Gastrocnemius medialis (tissue), 4 donors: ENCODE results near the gene CAPN2. TPM values are rescaled to one million over a fixed set of nuclear protein-coding genes. Genes with fewer than 3 reads are reported as not detected.

ENCODE experiments used
- ATAC-seq, 2 donors: fragments of 150-250 bp; one replicate each; pipeline ENCODE4 v1.9.1; 2016
- DNase-seq, 2 donors: peaks; one replicate each; pipeline ENCODE4 v3.0.0-alpha.2; 2019
- H3K27ac ChIP-seq, 4 donors: fragments of 200-600 bp; sonication (generic); 1 replicate in 1 of 4; 2 replicates in 3 of 4; pipeline ENCODE4 v1.5.1; 2016 to 2018; ENCODE audit warnings: mild to moderate bottlenecking in 2 of 4, moderate library complexity in 1 of 4
- H3K27me3 ChIP-seq, 3 donors: fragments of 200-600 bp; sonication (generic) in 2 of 3; 1 replicate in 1 of 3; 2 replicates in 2 of 3; pipeline versions ENCODE4 v1.5.1 to v1.6.0; 2016 to 2019; ENCODE audit warnings: mild to moderate bottlenecking in 1 of 3, moderate library complexity in 1 of 3
- H3K36me3 ChIP-seq, 2 donors: fragments of 200-600 bp; sonication (generic) in 1 of 2; one replicate each; pipeline ENCODE4 v1.5.1; 2017 to 2018
- H3K4me1 ChIP-seq, 2 donors: fragments of 200-600 bp; sonication (generic) in 1 of 2; one replicate each; pipeline ENCODE4 v1.5.1; 2016 to 2017; ENCODE audit warnings: mild to moderate bottlenecking in 2 of 2
- H3K4me3 ChIP-seq, 4 donors: fragments of 200-600 bp; sonication (generic) in 3 of 4; 1 replicate in 1 of 4; 2 replicates in 3 of 4; pipeline ENCODE4 v1.5.1; 2016 to 2019; ENCODE audit warnings: mild to moderate bottlenecking in 2 of 4
- H3K9me3 ChIP-seq, 3 donors: fragments of 200-600 bp; sonication (generic) in 2 of 3; 1 replicate in 1 of 3; 2 replicates in 2 of 3; pipeline ENCODE4 v1.5.1; 2016 to 2019
- CTCF ChIP-seq, 5 experiments: fragments of 450-650 bp in 3 of 5; fragments of 200-600 bp in 2 of 5; sonication (generic) in 2 of 5; IDR thresholded peaks in 4 of 5; conservative IDR thresholded peaks in 1 of 5; 1 replicate in 4 of 5; 2 replicates in 1 of 5; pipeline ENCODE4 v1.5.1; 2016 to 2019; ENCODE audit warnings: antibody characterized with exemption in 5 of 5, mild to moderate bottlenecking in 3 of 5, moderate library complexity in 3 of 5
- POLR2A ChIP-seq, 2 donors: fragments of 450-650 bp; IDR thresholded peaks; one replicate each; pipeline ENCODE4 v1.6.1; 2017; ENCODE audit warnings: antibody characterized with exemption in 2 of 2, mild to moderate bottlenecking in 2 of 2, moderate library complexity in 2 of 2
- in situ Hi-C, 4 donors: fragments of 200-750 bp; cut with MboI; loops; one replicate each; pipeline versions ENCODE4 v1.15.0 to v1.8.0; 2017; ENCODE audit warnings: low sequenced_read_pairs in 4 of 4
- intact Hi-C: fragments of 100-400 bp; cut with DNase I; formaldehyde crosslinking; loops from one replicate; pipeline ENCODE4 v1.15.1; 2023; ENCODE audit warnings: low total_unique reads
- total RNA-seq, 4 donors: library from RNA; depleted of rRNA; stranded (reverse); fragments of >200 nt; gene quantifications; one replicate each; pipeline versions ENCODE4 v1.1.0 to v1.2.3, GENCODE V29; 2016

CAPN2 gene
- total RNA-seq, 4 donors from 2014 or later: 42.6 to 141 (median 89.4) TPM

- TF ChIP-seq CTCF (IDR thresholded peaks at IDR 0.05 in 4 of 5, conservative IDR thresholded peaks at IDR 0.05 in 1 of 5) (no peak), POLR2A (IDR thresholded peaks at IDR 0.05) (no peak)
- in situ Hi-C loops: loop anchor here in 2 of 4 donors (10.0 kb wide), 1 partner anchor 550 kb away; no protein-coding TSS in a partner anchor
- no peaks in the 10 kb centered on the region for H3K4me1 ChIP-seq
Measured at GRCh38 chr1:223684488-223684792, 27.9 kb upstream of the CAPN2 start.

GRCh38 chr1:223691121-223691520 is 21.2 kb upstream of the CAPN2 start:
- intact Hi-C loops (no loop called here), in situ Hi-C loops (loop anchor here in 1 of 4 donors (10.0 kb wide), 1 partner anchor 64 kb away; no protein-coding TSS in a partner anchor)
- DNase-seq (no peak), ATAC-seq (no peak)
- Histone ChIP-seq H3K27ac (no peak overlapping the region), H3K27me3 (no peaks in the 10 kb centered on the region), H3K4me1 (no peaks in the 10 kb centered on the region), H3K9me3 (no peaks in the 10 kb centered on the region), H3K4me3 (no peak overlapping the region), H3K36me3 (no peaks in the 10 kb centered on the region)
- TF ChIP-seq POLR2A (IDR thresholded peaks at IDR 0.05) (no peak), CTCF (IDR thresholded peaks at IDR 0.05 in 4 of 5, conservative IDR thresholded peaks at IDR 0.05 in 1 of 5) (no peak)

More at GRCh38 chr1:223684488-223684792, 27.9 kb upstream of the CAPN2 start:
- ATAC-seq: no peak
- Histone ChIP-seq H3K4me3 (no peak overlapping the region), H3K27me3 (no peaks in the 10 kb centered on the region), H3K27ac (no peak overlapping the region), H3K9me3 (no peaks in the 10 kb centered on the region), H3K36me3 (no peaks in the 10 kb centered on the region)
- intact Hi-C loops: loop anchor here (1.0 kb wide), 2 partner anchors 153 to 551 kb away; no protein-coding TSS in a partner anchor
- no peak for DNase-seq

- in situ Hi-C loops (loop anchor here (5.0 to 10.0 kb wide), 2 partner anchors 57 to 60 kb away; no protein-coding TSS in a partner anchor), intact Hi-C loops (no loop called here)
- Histone ChIP-seq H3K27me3 (no peaks in the 10 kb centered on the region), H3K9me3 (no peaks in the 10 kb centered on the region), H3K36me3 (no peaks in the 10 kb centered on the region), H3K4me3 (no peak overlapping the region), H3K4me1 (no peaks in the 10 kb centered on the region), H3K27ac (no peak overlapping the region)
- TF ChIP-seq POLR2A (IDR thresholded peaks at IDR 0.05) (no peak), CTCF (IDR thresholded peaks at IDR 0.05 in 4 of 5, conservative IDR thresholded peaks at IDR 0.05 in 1 of 5) (no peak)
- DNase-seq (no peak), ATAC-seq (no peak)
Measured at GRCh38 chr1:223695014-223695548, 17.3 kb upstream of the CAPN2 start.

GRCh38 chr1:223695941-223696340 is 16.4 kb upstream of the CAPN2 start:
- Histone ChIP-seq H3K9me3 (no peaks in the 10 kb centered on the region), H3K4me3 (no peak overlapping the region), H3K36me3 (no peaks in the 10 kb centered on the region), H3K4me1 (no peaks in the 10 kb centered on the region), H3K27me3 (no peaks in the 10 kb centered on the region), H3K27ac (no peak overlapping the region)
- intact Hi-C loops (no loop called here), in situ Hi-C loops (loop anchor here (5.0 to 10.0 kb wide), 2 partner anchors 56 to 59 kb away; no protein-coding TSS in a partner anchor)
- DNase-seq: no peak
- TF ChIP-seq CTCF (IDR thresholded peaks at IDR 0.05 in 4 of 5, conservative IDR thresholded peaks at IDR 0.05 in 1 of 5) (no peak), POLR2A (IDR thresholded peaks at IDR 0.05) (no peak)
- ATAC-seq: no peak
